ENCODE measurements around the gene TGIF2LY.
"Not testable (repeated sequence)": the region's sequence is repeated elsewhere in the genome, so short reads cannot be mapped to it uniquely, and the experiment has no call there.

Gene TGIF2LY

DNA sequence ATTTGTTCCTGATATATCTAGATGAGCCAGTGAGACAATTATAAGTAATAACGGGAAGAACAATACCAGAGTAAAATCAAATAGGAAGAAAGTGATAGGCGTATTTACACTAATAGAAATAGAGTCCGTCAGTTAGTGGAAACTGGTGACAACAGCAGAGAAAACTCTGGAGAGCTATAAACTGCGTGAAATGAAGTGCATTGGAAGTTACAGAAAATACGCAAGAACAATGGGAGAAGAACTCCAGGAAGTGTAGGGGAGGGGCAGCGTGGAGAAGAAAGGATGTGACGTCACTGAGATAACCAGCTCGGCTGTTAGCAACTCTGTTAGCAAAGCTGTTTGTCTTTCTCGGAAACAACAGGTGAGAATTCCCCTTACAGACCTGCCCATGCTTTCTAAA, at the start of gene TGIF2LY:
TSS of gene TGIF2LY (plus strand) at position 301 of the 400 bp plus-strand sequence. CDS start 178 bp downstream, outside the sequence.
- not testable (repeated sequence) for DNase-seq
